ENCODE results near the gene ACD. TPM values are rescaled to one million over a fixed set of nuclear protein-coding genes. Genes with fewer than 3 reads are reported as not detected.

The ACD gene
- total RNA-seq = 20.1 TPM

DNA sequence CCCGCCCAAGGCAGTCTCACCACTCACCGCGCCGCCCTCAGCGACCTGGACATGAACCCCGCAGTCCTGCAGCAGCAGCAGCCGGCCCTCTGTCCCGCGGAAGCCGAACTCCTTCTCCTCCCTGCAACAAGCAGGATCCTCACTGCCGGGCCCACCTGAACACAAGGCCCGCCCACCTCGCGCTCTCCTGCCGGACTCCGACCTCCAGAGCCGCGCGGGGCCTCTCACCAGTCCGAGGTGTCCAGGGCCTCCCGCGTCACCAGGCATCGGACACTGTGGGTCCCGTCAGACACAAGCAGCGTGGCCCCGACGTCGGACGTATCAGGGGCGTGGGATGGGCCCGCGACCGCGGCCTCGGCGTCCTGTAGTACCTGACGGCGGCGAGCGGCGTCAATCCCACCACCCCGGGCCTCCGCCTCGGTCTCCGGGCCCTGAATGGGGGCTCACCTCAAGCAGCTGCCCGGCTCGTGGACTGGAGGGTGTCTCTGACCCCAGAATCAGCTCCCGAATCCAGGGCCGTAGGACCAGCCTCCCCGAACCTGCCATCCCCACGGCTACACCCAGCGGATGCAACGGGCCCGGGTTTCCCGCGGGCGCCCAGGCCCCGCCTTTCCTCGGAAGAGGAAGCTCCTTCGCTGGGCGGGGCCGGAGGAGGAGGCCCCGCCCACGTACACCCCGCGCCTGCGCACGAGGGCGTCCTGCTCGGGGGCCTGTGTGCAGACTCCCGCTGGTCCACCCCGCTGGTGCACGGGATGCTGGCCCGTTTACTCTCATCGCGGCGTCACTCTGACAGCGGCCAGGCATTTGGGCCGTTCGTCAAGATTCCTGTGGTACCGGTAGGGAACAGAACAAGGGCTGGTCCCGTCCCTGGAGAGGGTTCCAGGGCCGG lies at the start of gene ACD:
Gene ACD (minus strand): TSS at position 586 of the 889 bp plus-strand sequence. CDS start 40 bp downstream, at position 546.

DNA sequence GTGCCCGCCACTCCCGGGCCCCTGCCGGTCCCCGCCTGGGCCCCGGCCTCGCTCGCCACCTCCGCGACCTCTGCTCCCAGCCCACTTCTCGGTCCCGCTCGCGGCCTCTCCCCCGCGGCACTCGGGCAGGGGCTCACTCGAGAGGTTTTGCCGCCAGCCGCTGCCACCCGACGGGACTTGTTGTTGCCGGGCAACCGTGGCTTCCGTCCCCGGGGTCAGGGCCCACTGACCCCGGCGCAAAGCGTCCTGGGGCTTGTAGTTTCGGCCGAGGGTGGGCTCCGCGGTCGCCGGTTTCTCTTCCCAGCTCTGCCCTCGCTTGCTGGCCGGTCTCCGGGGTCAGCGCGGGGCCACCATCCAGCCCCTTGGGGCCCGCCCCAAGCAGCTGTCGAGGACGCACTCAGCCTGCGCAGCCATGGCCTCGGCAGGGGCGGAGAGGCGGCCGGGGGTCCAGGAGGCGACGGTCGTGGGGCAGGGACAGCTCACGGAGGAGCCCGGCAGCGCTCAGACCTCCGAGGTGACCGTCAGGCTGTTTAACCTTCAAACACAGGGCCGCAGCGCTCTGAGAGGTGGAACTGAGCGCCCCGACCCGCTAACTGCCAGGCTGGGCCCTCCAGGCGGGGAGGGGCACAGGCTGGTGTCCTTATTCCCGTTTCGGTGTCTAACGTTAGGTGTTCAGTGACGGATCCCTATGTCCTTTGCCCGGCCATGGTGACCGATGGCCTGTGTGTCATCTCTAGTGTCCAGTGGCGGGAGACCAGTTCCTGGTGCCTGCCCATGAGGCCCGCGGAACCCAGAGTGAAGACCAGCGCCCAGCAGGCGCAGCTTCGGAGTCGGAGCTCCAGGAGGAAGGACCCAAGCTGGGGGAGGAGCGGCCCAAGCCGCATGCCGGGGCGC lies 6.7 kb upstream of the ACD start, which contains the start of the genes C16orf86 and ENKD1:
Gene C16orf86 (plus strand): TSS at position 256 of the 894 bp plus-strand sequence. CDS start 157 bp downstream, at position 413.
Gene ENKD1 (minus strand): TSS at position 192 of the 894 bp plus-strand sequence. CDS start 308 bp downstream, outside the sequence.

GRCh38 chr16:67660564-67661028 lies 536 bp upstream of the ACD start, which contains the start of gene PARD6A:
TSS of gene PARD6A (plus strand) at chr16:67660960. CDS start at chr16:67661039, 79 bp downstream.

Other genes starting within 250 kb of the ACD start
- gene ZDHHC1, start 243.8 kb downstream of the ACD start, total RNA-seq = 14.5 TPM
- 198 TPM for gene HSD11B2, start 229.1 kb downstream of the ACD start, total RNA-seq
- gene ATP6V0D1, start 179.1 kb downstream of the ACD start, total RNA-seq = 91.1 TPM
- gene AGRP, start 176.7 kb downstream of the ACD start, total RNA-seq = 0.47 TPM
- gene RIPOR1, start 131.4 kb downstream of the ACD start, total RNA-seq = 55.6 TPM
- gene CTCF, start 97.7 kb downstream of the ACD start, total RNA-seq = 49.9 TPM
- 0.64 TPM for gene CARMIL2, start 15.1 kb downstream of the ACD start, total RNA-seq
- gene PARD6A, start 700 bp upstream of the ACD start, total RNA-seq = 3.9 TPM
- gene ENKD1, start 6.5 kb upstream of the ACD start, total RNA-seq = 18.1 TPM
- 3.9 TPM for gene C16orf86, start 6.6 kb upstream of the ACD start, total RNA-seq
- gene GFOD2, start 59.1 kb upstream of the ACD start, total RNA-seq = 18.4 TPM
- 18.7 TPM for gene RANBP10, start 146.3 kb upstream of the ACD start, total RNA-seq
- 5.4 TPM for gene TSNAXIP1, start 146.6 kb upstream of the ACD start, total RNA-seq
- gene THAP11, start 182.1 kb upstream of the ACD start, total RNA-seq = 37.0 TPM
- gene NUTF2, start 186.7 kb upstream of the ACD start, total RNA-seq = 115 TPM
- gene CENPT, start 187.4 kb upstream of the ACD start, total RNA-seq = 39.8 TPM
- 82.0 TPM for gene EDC4, start 212.8 kb upstream of the ACD start, total RNA-seq
- gene NRN1L, start 224.6 kb upstream of the ACD start, total RNA-seq = 1.2 TPM
- 26.0 TPM for gene PSKH1, start 233.0 kb upstream of the ACD start, total RNA-seq